HepG2 (cell line): ENCODE data around the gene CITED4. TPM values are rescaled to one million over a fixed set of nuclear protein-coding genes. Genes with fewer than 3 reads are reported as not detected.
A peak's percentile ranks its signal among the peaks of the same experiment; 100 is the strongest.

Experiments used
- ATAD3A ChIP-seq: sonication (generic); formaldehyde crosslinking; IDR thresholded peaks from 2 replicates; pipeline ENCODE4 v1.4.0; 2020; ENCODE audit warnings: missing genetic modification reagents
- NCOA1 ChIP-seq: sonication (generic); formaldehyde crosslinking; IDR thresholded peaks from 2 replicates; pipeline ENCODE4 v1.9.0; 2021; ENCODE audit warnings: missing genetic modification reagents
- POGZ ChIP-seq: sonication (generic); formaldehyde crosslinking; IDR thresholded peaks from 2 replicates; pipeline ENCODE4 v1.4.0; 2020; ENCODE audit warnings: mild to moderate bottlenecking, missing genetic modification reagents
- RCOR2 ChIP-seq: IDR thresholded peaks from 2 replicates; pipeline ENCODE4 v1.6.1; 2016; ENCODE audit warnings: missing biosample characterization, missing genetic modification reagents
- RFX1 ChIP-seq: fragments of 450-650 bp; IDR thresholded peaks from 2 replicates; pipeline ENCODE4 v1.6.1; 2017
- SOX13 ChIP-seq, 3 experiments: fragments of 450-650 bp in 1 of 3; sonication (generic) in 1 of 3; formaldehyde crosslinking in 1 of 3; IDR thresholded peaks in 2 of 3; conservative IDR thresholded peaks in 1 of 3; 2 replicates each; pipeline versions ENCODE4 v1.5.0 to v1.6.1; 2016 to 2020; ENCODE audit warnings: antibody characterized with exemption in 1 of 3, mild to moderate bottlenecking in 1 of 3, missing compliant biosample characterization in 1 of 3, missing genetic modification reagents in 1 of 3, moderate library complexity in 1 of 3
- SP1 ChIP-seq, 2 experiments: fragments of 450-650 bp in 1 of 2; sonication (generic) in 1 of 2; formaldehyde crosslinking in 1 of 2; IDR thresholded peaks; 2 replicates each; pipeline versions ENCODE4 v1.4.0 to v1.6.1; 2016 to 2020; ENCODE audit warnings: missing genetic modification reagents in 1 of 2
- TEAD3 ChIP-seq: optimal IDR thresholded peaks from 2 replicates; pipeline ENCODE3; 2016; ENCODE audit warnings: borderline replicate concordance
- TP53 ChIP-seq: sonication (generic); formaldehyde crosslinking; conservative IDR thresholded peaks from 2 replicates; pipeline ENCODE4 v1.4.0; 2020; ENCODE audit warnings: missing genetic modification reagents
- U2AF1 ChIP-seq: fragments of 200-400 bp; formaldehyde crosslinking; optimal IDR thresholded peaks from 2 replicates; pipeline ENCODE3; 2017; ENCODE audit warnings: mild to moderate bottlenecking, low read depth, low read length
- ZMAT3 ChIP-seq: sonication (generic); formaldehyde crosslinking; conservative IDR thresholded peaks from 2 replicates; pipeline ENCODE4 v1.7.0; 2021; ENCODE audit warnings: missing genetic modification reagents
- ZNF230 ChIP-seq: sonication (generic); formaldehyde crosslinking; IDR thresholded peaks from 2 replicates; pipeline ENCODE4 v1.4.0; 2020; ENCODE audit warnings: mild to moderate bottlenecking, missing genetic modification reagents
- ZNF280D ChIP-seq: sonication (generic); formaldehyde crosslinking; IDR thresholded peaks from 2 replicates; pipeline ENCODE4 v1.5.1; 2020; ENCODE audit warnings: mild to moderate bottlenecking, missing genetic modification reagents
- ZNF512 ChIP-seq: sonication (generic); formaldehyde crosslinking; IDR thresholded peaks from 2 replicates; pipeline ENCODE4 v1.4.0; 2020; ENCODE audit warnings: mild to moderate bottlenecking, missing genetic modification reagents
- ZNF784 ChIP-seq: sonication (generic); formaldehyde crosslinking; IDR thresholded peaks from 2 replicates; pipeline ENCODE4 v1.5.1; 2020; ENCODE audit warnings: missing genetic modification reagents, mild to moderate bottlenecking, borderline replicate concordance
- polyA plus RNA-seq, 8 experiments: library from polyadenylated mRNA; depleted of rRNA in 3 of 8; stranded (reverse) in 7 of 8; unstranded in 1 of 8; fragments of >200 nt; fragmentation: Illumina TruSeq in 4 of 8; extraction: Trizol in 4 of 8; gene quantifications; 2 replicates each; pipeline versions ENCODE4 v1.2.1 to v1.2.3, GENCODE V29; 2011 to 2016; ENCODE audit warnings: low read depth in 4 of 8, missing spikeins in 1 of 8, mixed read lengths in 1 of 8; ENCODE audit not compliant: insufficient read depth in 1 of 8
- total RNA-seq, 5 experiments: library from RNA; depleted of rRNA; stranded (reverse); fragments of >200 nt; fragmentation: Illumina TruSeq; extraction: Trizol; gene quantifications; 2 replicates each; pipeline ENCODE4 v1.2.3, GENCODE V29; 2016; ENCODE audit warnings: low read depth in 1 of 5
- TF ChIP-seq, protein P1 (sequence below): sonication (generic); formaldehyde crosslinking; IDR thresholded peaks from 2 replicates; pipeline ENCODE4 v1.4.0; 2020; ENCODE audit warnings: missing genetic modification reagents
- TF ChIP-seq, protein P2 (sequence below): sonication (generic); formaldehyde crosslinking; conservative IDR thresholded peaks from 2 replicates; pipeline ENCODE4 v1.8.0; 2022; ENCODE audit warnings: missing genetic modification reagents
- TF ChIP-seq, protein P3 (sequence below): sonication (generic); formaldehyde crosslinking; IDR thresholded peaks from 2 replicates; pipeline ENCODE4 v1.5.0; 2020; ENCODE audit warnings: missing genetic modification reagents

CITED4 gene
- total and polyA plus RNA-seq, 2 of the 13 experiments (the other 11 are each of a cell fraction or from before 2014, with no cell fraction given): 1.5 to 9.9 TPM

GRCh38 chr1:40824591-40825434, 37.4 kb downstream of the CITED4 start (continued):
- TF ChIP-seq SP1 (IDR thresholded peaks at IDR 0.05) (no peak), SP1 (CRISPR knock-in tag; IDR thresholded peaks at IDR 0.05) (no peak), ZMAT3 (CRISPR knock-in tag) (no peak), RCOR2 (0 out of 2 replicates have a peak, but pooled peaks have one; percentile 16), TEAD3 (CRISPR knock-in tag) (peak; percentile 84), ZNF230 (CRISPR knock-in tag) (no peak), ZNF512 (no peak), NCOA1 (CRISPR knock-in tag) (no peak), ZNF280D (CRISPR knock-in tag) (no peak), POGZ (CRISPR knock-in tag) (no peak), RFX1 (no peak), TP53 (no peak), SOX13 (IDR thresholded peaks at IDR 0.05) (peak; percentile 48), SOX13 (CRISPR knock-in tag; conservative IDR thresholded peaks at IDR 0.05 in 1 of 2, IDR thresholded peaks at IDR 0.05 in 1 of 2) (peak in 1 of 2 experiments; percentile 95; a peak in 2 of 4 replicates), ATAD3A (no peak), ZNF784 (no peak), U2AF1 (no peak)
- TF ChIP-seq, protein P1, sequence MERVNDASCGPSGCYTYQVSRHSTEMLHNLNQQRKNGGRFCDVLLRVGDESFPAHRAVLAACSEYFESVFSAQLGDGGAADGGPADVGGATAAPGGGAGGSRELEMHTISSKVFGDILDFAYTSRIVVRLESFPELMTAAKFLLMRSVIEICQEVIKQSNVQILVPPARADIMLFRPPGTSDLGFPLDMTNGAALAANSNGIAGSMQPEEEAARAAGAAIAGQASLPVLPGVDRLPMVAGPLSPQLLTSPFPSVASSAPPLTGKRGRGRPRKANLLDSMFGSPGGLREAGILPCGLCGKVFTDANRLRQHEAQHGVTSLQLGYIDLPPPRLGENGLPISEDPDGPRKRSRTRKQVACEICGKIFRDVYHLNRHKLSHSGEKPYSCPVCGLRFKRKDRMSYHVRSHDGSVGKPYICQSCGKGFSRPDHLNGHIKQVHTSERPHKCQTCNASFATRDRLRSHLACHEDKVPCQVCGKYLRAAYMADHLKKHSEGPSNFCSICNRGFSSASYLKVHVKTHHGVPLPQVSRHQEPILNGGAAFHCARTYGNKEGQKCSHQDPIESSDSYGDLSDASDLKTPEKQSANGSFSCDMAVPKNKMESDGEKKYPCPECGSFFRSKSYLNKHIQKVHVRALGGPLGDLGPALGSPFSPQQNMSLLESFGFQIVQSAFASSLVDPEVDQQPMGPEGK (CRISPR knock-in tag): peak; percentile 22; the same call in 1 of the 2 replicates
- TF ChIP-seq, protein P2, sequence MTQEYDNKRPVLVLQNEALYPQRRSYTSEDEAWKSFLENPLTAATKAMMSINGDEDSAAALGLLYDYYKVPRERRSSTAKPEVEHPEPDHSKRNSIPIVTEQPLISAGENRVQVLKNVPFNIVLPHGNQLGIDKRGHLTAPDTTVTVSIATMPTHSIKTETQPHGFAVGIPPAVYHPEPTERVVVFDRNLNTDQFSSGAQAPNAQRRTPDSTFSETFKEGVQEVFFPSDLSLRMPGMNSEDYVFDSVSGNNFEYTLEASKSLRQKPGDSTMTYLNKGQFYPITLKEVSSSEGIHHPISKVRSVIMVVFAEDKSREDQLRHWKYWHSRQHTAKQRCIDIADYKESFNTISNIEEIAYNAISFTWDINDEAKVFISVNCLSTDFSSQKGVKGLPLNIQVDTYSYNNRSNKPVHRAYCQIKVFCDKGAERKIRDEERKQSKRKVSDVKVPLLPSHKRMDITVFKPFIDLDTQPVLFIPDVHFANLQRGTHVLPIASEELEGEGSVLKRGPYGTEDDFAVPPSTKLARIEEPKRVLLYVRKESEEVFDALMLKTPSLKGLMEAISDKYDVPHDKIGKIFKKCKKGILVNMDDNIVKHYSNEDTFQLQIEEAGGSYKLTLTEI: no peak
- TF ChIP-seq, protein P3, sequence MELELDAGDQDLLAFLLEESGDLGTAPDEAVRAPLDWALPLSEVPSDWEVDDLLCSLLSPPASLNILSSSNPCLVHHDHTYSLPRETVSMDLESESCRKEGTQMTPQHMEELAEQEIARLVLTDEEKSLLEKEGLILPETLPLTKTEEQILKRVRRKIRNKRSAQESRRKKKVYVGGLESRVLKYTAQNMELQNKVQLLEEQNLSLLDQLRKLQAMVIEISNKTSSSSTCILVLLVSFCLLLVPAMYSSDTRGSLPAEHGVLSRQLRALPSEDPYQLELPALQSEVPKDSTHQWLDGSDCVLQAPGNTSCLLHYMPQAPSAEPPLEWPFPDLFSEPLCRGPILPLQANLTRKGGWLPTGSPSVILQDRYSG (CRISPR knock-in tag): no peak
